GM06990 (cell line): Measurements from ENCODE around the gene PLXNA2.

ENCODE experiments used
- DNase-seq: peaks from one replicate; pipeline ENCODE4 v3.0.0-alpha.2; 2011; ENCODE audit not compliant: insufficient read length; ENCODE audit errors: extremely low read depth
- H3K27me3 ChIP-seq: replicated peaks from 2 replicates; pipeline ENCODE4 v1.6.0; 2011; ENCODE audit warnings: low read length; ENCODE audit not compliant: control insufficient read depth, insufficient read depth
- H3K36me3 ChIP-seq: 2 replicates; pipeline ENCODE4 v1.5.1; 2011; ENCODE audit warnings: low read length; ENCODE audit not compliant: control insufficient read depth, insufficient read depth
- H3K4me3 ChIP-seq: replicated peaks from 2 replicates; pipeline ENCODE4 v1.5.1; 2011; ENCODE audit warnings: low read depth, mild to moderate bottlenecking, control low read depth, low read length
- CTCF ChIP-seq: IDR thresholded peaks from 2 replicates; pipeline ENCODE4 v1.5.1; 2011; ENCODE audit warnings: low read length, control low read depth, mild to moderate bottlenecking, inconsistent platforms; ENCODE audit not compliant: insufficient read depth, poor library complexity, severe bottlenecking

PLXNA2 gene

DNA sequence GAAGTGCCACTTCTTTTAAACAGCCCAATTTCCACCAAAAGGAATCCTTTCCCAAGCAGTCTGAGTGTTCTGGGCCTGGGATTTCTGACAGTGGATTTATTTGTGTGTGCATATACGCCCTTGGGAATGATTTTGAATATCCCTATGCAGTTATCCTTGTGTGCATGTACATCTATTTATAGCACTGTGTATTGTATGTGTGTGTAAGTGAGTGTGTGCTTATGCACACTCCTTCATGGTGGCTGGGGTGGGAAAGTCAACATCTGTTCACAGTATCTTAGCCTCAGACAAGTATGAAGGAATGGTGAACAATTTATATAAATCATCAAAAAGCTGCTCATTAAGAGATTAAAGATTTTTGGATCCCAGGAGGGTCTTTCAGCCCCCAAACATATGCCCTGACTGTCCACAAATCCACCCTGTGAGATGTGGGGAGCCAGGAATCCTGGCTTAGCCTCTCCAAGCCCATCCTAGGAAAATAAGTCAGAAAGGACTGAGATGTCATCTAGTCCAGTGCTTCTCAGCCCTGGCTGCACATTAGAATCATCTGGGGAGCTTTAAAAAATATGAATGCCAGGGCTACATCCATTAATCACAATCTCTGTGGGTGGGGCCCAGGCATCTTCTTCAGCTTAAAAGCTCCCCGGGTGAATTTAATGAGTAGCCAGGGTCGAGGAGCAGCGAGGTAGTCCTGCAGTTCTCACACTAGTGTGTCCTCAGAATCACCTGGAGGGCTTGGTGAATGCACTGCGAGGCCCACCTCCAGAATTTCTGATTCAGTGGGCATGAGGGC is 101.4 kb downstream of the PLXNA2 start:
- H3K4me3 ChIP-seq, result no peak overlapping the region
- H3K27me3 ChIP-seq, result no peaks in the 10 kb centered on the region
- no peaks in the 10 kb centered on the region for H3K36me3 ChIP-seq
- no peak for DNase-seq
- TF ChIP-seq CTCF, result no peak

GRCh38 chr1:208141610-208142192 is 102.5 kb downstream of the PLXNA2 start:
- Histone ChIP-seq H3K36me3 (no peaks in the 10 kb centered on the region), H3K27me3 (no peaks in the 10 kb centered on the region), H3K4me3 (no peak overlapping the region)
- no peak for DNase-seq
- TF ChIP-seq CTCF, result no peak

- Histone ChIP-seq H3K4me3 (no peak overlapping the region), H3K36me3 (no peaks in the 10 kb centered on the region), H3K27me3 (no peaks in the 10 kb centered on the region)
- TF ChIP-seq CTCF, result no peak
- DNase-seq, result no peak
Measured at GRCh38 chr1:208139434-208140045, 104.6 kb downstream of the PLXNA2 start.

DNA sequence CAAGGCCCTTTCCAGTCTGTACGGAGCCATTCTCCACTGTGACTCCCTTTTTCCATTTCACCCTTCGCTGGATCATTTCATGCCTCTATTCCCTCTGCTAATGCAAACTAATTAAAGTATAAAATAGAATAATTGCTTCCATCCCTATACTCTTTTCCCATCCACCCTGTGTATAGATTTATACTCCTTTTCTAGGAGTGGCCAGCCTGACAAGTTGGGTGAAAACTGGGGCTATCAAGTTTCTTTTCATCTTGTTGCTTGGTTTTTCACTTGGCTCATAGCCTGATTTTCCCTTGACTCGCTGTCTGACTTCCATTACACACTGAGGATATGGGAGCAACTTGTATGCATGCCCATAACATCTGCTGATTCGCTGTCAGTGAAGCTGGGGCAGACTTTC is 107.0 kb downstream of the PLXNA2 start:
- TF ChIP-seq CTCF, result no peak

DNA sequence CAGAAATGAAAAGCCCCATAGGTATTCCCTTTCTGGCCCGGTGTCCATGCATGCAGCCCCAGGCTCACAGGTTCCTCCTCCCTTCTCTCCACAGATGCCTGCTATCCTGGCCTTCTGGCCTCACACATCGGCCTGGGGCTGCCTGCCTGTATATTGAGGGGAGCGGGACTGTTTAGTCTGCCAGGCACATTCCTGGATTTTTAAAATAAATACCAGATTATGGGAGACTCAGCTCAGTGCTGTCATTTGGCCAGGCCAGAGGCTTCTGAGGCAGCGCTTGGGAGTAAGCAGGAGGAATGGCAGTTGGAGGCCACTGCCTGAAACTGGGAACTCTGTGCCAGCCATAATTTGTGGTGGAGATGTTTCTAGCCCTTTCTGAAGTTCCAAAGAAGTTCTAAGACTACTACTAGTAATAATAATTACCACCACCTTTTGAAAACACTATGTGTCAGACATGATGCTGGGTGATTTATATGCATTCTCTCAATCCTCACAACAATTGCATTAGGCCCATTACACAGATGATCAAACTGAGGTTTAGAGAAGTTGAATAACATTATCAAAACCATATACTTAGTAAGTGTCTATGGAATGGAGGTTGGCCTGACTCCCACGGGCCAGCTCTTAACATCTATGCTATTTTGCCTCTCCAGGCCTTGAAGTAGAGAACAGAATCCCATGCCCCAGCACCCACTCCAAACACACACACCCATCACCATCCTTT is 107.6 kb downstream of the PLXNA2 start:
- Histone ChIP-seq H3K36me3 (no peaks in the 10 kb centered on the region), H3K27me3 (no peaks in the 10 kb centered on the region), H3K4me3 (no peak overlapping the region)
- TF ChIP-seq CTCF, result no peak
- DNase-seq, result no peak

More for the DNA sequence above, 107.0 kb downstream of the PLXNA2 start:
- Histone ChIP-seq H3K4me3 (no peak overlapping the region), H3K36me3 (no peaks in the 10 kb centered on the region), H3K27me3 (no peaks in the 10 kb centered on the region)
- no peak for DNase-seq
